Heart right ventricle (tissue), 16 donors: ENCODE data around the gene MAML2. TPM values are rescaled to one million over a fixed set of nuclear protein-coding genes. Genes with fewer than 3 reads are reported as not detected.

Experiments used
- ATAC-seq, 8 donors: fragments of 200-7000 bp; cut with Tn5 transposase; one replicate each; pipeline ENCODE4 v1.9.1; 2020; ENCODE audit warnings: mild to moderate bottlenecking in 8 of 8, moderate library complexity in 8 of 8, moderate number of reproducible peaks in 1 of 8
- DNase-seq, 2 donors: peaks; one replicate each; pipeline ENCODE4 v3.0.0-alpha.2; 2020
- H3K27ac ChIP-seq, 10 donors: fragments of 200-600 bp; sonication (generic) in 2 of 10; one replicate each; pipeline versions ENCODE4 v1.5.0 to v1.8.0; 2020 to 2022; ENCODE audit warnings: mild to moderate bottlenecking in 3 of 10
- H3K27me3 ChIP-seq, 7 donors: fragments of 200-600 bp; one replicate each; pipeline ENCODE4 v1.8.0; 2021 to 2022; ENCODE audit warnings: mild to moderate bottlenecking in 2 of 7
- H3K36me3 ChIP-seq, 9 donors: fragments of 200-600 bp; sonication (generic) in 1 of 9; one replicate each; pipeline versions ENCODE4 v1.5.0 to v1.8.0; 2020 to 2022; ENCODE audit warnings: mild to moderate bottlenecking in 2 of 9
- H3K4me1 ChIP-seq, 9 donors: fragments of 200-600 bp; sonication (generic) in 1 of 9; one replicate each; pipeline versions ENCODE4 v1.5.0 to v1.8.0; 2020 to 2022; ENCODE audit warnings: mild to moderate bottlenecking in 4 of 9
- H3K4me3 ChIP-seq, 10 donors: fragments of 200-600 bp; sonication (generic) in 2 of 10; one replicate each; pipeline versions ENCODE4 v1.5.0 to v1.8.0; 2020 to 2022; ENCODE audit warnings: mild to moderate bottlenecking in 7 of 10, moderate library complexity in 2 of 10
- H3K9me3 ChIP-seq, 11 donors: fragments of 200-600 bp in 10 of 11; sonication (generic) in 2 of 11; one replicate each; pipeline versions ENCODE4 v1.5.0 to v1.8.0; 2013 to 2022; ENCODE audit warnings: mild to moderate bottlenecking in 2 of 11, control low read depth in 1 of 11, moderate library complexity in 1 of 11
- CTCF ChIP-seq, 9 donors: fragments of 200-600 bp; sonication (generic) in 2 of 9; IDR thresholded peaks; one replicate each; pipeline versions ENCODE4 v1.5.0 to v1.8.0; 2021 to 2022; ENCODE audit warnings: antibody characterized with exemption in 9 of 9, mild to moderate bottlenecking in 5 of 9, moderate library complexity in 1 of 9
- WGBS, 2 donors: extraction: QIAGEN DNeasy Blood & Tissue Kit; methylation state at CpG; one replicate each; pipeline ENCODE4 v1.1.7; 2013; ENCODE audit warnings: inconsistent platforms in 1 of 2; 5-methylcytosine and 5-hydroxymethylcytosine counted together
- intact Hi-C, 10 donors: fragments of 100-400 bp; cut with DNase I; formaldehyde crosslinking; loops; one replicate each; pipeline versions ENCODE4 v1.11.1 to v1.14.2; 2022
- polyA plus RNA-seq, 2 donors: library from polyadenylated mRNA; stranded (reverse); fragments of 200-250 nt; gene quantifications; one replicate each; pipeline ENCODE4 v1.2.3, GENCODE V29; 2013
- total RNA-seq, 10 donors: library from RNA; stranded (reverse); fragmentation: NEBNext Ultra II Directional in 3 of 10; extraction: Animal tissue kit (Norgen Biotek cat#: 25700) in 3 of 10; gene quantifications; one replicate each; pipeline versions ENCODE4 v1.2.1 to v1.2.4, GENCODE V29; 2021 to 2023
- donor health status: Arrhythmogenic right ventricular cardiomyopathy.
- donor health status: ischemic (EF 13 %, LVEDD 7.1; RV severe dilation, severe dysfunction).
- donor health status: healthy with polysubstance abuse.
- donor health status: DM: no; HTN: yes; CAD: no.
- donor health status: DM: no; HTN: no; CAD: no.
- donor health status: ischemic (EF 25% LVEDD 6.9; RV normal size, moderate dysfunction).
- donor health status: ischemic (EF 25% LVEDD 5.7; RV mildly dilated, moderate dysfunction).
- donor health status: healthy.
- donor health status: DM: yes; HTN: yes; CAD: no.
- donor health status: Ischemic cardiomyopathy.
- donor health status: ischemic (EF 35%, LVEDD 5.7; RV mildly dilated, moderate dysfunction).
- donor health status: nonischemic (EF 11% LVEDD 7.7; RV severe dilation, severe dysfunction).
- donor health status: DM: yes; HTN: yes; CAD: no.
- donor health status: PGD.
- donor health status: ischemic (EF 29% LVEDD 5.4; RV normal size, mild dysfunction).
- donor health status: nonischemic (EF 23%, LVEDD 6.1; RV moderate dilation, normal function).

The MAML2 gene
- total and polyA plus RNA-seq, 12 donors = 1.3 to 6.1 (median 4.1) TPM

- no peak for TF ChIP-seq CTCF (IDR thresholded peaks at IDR 0.05)
- Histone ChIP-seq H3K4me1 (peaks cover 0 to 60% (median 22%) of the 10 kb centered on the region in 9 donors), H3K27ac (peak overlapping the region in 1 of 10 donors; percentile 26), H3K27me3 (no peaks in the 10 kb centered on the region), H3K4me3 (no peak overlapping the region), H3K36me3 (no peaks in the 10 kb centered on the region), H3K9me3 (no peaks in the 10 kb centered on the region)
- intact Hi-C loops = loop anchor here in 6 of 10 donors (5.0 to 10.0 kb wide), 7 partner anchors 164 to 294 kb away; partner anchors contain the start of gene MAML2 (in 1 of the 6)
- ATAC-seq = peak in 4 of 8 donors; percentile 26 to 55 (median 46)
- 88 to 89% methylated on average over 1 of the region's 1 CpG for WGBS, 2 donors
- DNase-seq = no peak
Measured at GRCh38 chr11:96050435-96051182, 292.4 kb downstream of the MAML2 start.

GRCh38 chr11:96049426-96049825 lies 293.6 kb downstream of the MAML2 start:
- Histone ChIP-seq H3K36me3 (no peaks in the 10 kb centered on the region), H3K9me3 (no peaks in the 10 kb centered on the region), H3K4me3 (no peak overlapping the region), H3K27me3 (no peaks in the 10 kb centered on the region), H3K27ac (no peak overlapping the region), H3K4me1 (peaks cover 0 to 53% (median 15%) of the 10 kb centered on the region in 9 donors)
- WGBS, 2 donors = 74 to 85% methylated on average over 2 of the region's 2 CpGs
- DNase-seq (no peak), ATAC-seq (peak in 1 of 8 donors; percentile 31)
- intact Hi-C loops = loop anchor here in 3 of 10 donors (5.0 to 10.0 kb wide), 2 partner anchors 207 to 215 kb away; no protein-coding TSS in a partner anchor
- no peak for TF ChIP-seq CTCF (IDR thresholded peaks at IDR 0.05)

GRCh38 chr11:96045622-96046456 lies 297.2 kb downstream of the MAML2 start:
- DNase-seq = peak; percentile 21 to 23
- Histone ChIP-seq H3K4me1 (peaks cover 0 to 42% (median 15%) of the 10 kb centered on the region in 9 donors), H3K4me3 (peak overlapping the region in 7 of 10 donors; percentile 14 to 36 (median 34)), H3K27me3 (no peaks in the 10 kb centered on the region), H3K9me3 (no peaks in the 10 kb centered on the region), H3K27ac (peak overlapping the region in 6 of 10 donors; percentile 28 to 71 (median 41)), H3K36me3 (no peaks in the 10 kb centered on the region)
- TF ChIP-seq CTCF (IDR thresholded peaks at IDR 0.05) = peak in 4 of 9 donors; percentile 26 to 39 (median 34)
- 26 to 32% methylated on average over 11 of the region's 11 CpGs for WGBS, 2 donors
- intact Hi-C loops = loop anchor here in 3 of 10 donors (5.0 to 10.0 kb wide), 2 partner anchors 204 to 211 kb away; no protein-coding TSS in a partner anchor
- ATAC-seq = peak; percentile 61 to 74 (median 66)

GRCh38 chr11:96044747-96045146 lies 298.2 kb downstream of the MAML2 start:
- WGBS, 2 donors = 90 to 91% methylated on average over 2 of the region's 2 CpGs
- Histone ChIP-seq H3K4me1 (peaks cover 0 to 32% (median 15%) of the 10 kb centered on the region in 9 donors), H3K27me3 (no peaks in the 10 kb centered on the region), H3K4me3 (no peak overlapping the region), H3K9me3 (no peaks in the 10 kb centered on the region), H3K36me3 (no peaks in the 10 kb centered on the region), H3K27ac (no peak overlapping the region)
- ATAC-seq (no peak), DNase-seq (no peak)
- no peak for TF ChIP-seq CTCF (IDR thresholded peaks at IDR 0.05)
- intact Hi-C loops = loop anchor here in 3 of 10 donors (5.0 to 10.0 kb wide), 2 partner anchors 202 to 210 kb away; no protein-coding TSS in a partner anchor
